ENCODE measurements around the gene PLXNA2.

GRCh38 chr1:208090388-208091301 is 153.5 kb downstream of the PLXNA2 start:
- TF ChIP-seq CTCF (IDR thresholded peaks at IDR 0.05) (no peak), POLR2A (IDR thresholded peaks at IDR 0.05) (no peak)
